AG04449 (cell line): ENCODE measurements around the gene CEBPA.

Source experiments
- CTCF ChIA-PET: fragments of 350-600 bp; formaldehyde crosslinking; extraction: SDS; loops from one replicate; lab custom pipeline; 2021; ENCODE audit warnings: antibody characterized with exemption; lab: Yijun Ruan, JAX
- POLR2A ChIA-PET: fragments of 400-600, 350-600 bp; formaldehyde crosslinking; extraction: SDS; loops from one replicate; lab custom pipeline; 2020; ENCODE audit warnings: antibody characterized with exemption, inconsistent platforms; lab: Yijun Ruan, JAX
- DNase-seq: peaks from one replicate; pipeline ENCODE4 v3.0.0-alpha.2; 2010; ENCODE audit warnings: low read depth, low spot score
- H3K4me3 ChIP-seq: 2 replicates; pipeline ENCODE4 v1.5.1; 2011; ENCODE audit warnings: low read depth, mild to moderate bottlenecking, control low read depth, low read length
- CTCF ChIP-seq: IDR thresholded peaks from one replicate; pipeline ENCODE4 v1.5.1; 2011; ENCODE audit warnings: mild to moderate bottlenecking, moderate library complexity, low read length, control low read depth, inconsistent platforms; ENCODE audit not compliant: insufficient read depth; ENCODE audit errors: missing control alignments

CEBPA gene

GRCh38 chr19:33302175-33302973 lies at the start of gene CEBPA:
TSS of gene CEBPA (minus strand) at chr19:33302534. CDS start at chr19:33302414, 120 bp downstream.
- TF ChIP-seq CTCF, result peak; percentile 65
- H3K4me3 ChIP-seq, result peak within 1 kb of the TSS; percentile 64
- CTCF ChIA-PET, result interaction anchor here (0.7 to 2.4 kb wide), 18 partner anchors 10 to 331 kb away, joined by 3 to 8 read pairs (median 4); partner anchors contain the start of gene CEBPG
- POLR2A ChIA-PET, result interaction anchor here (0.8 to 1.0 kb wide), 2 partner anchors 72 to 125 kb away, joined by 3 to 4 read pairs; partner anchors contain the start of gene CEBPG
- no peak for DNase-seq

GRCh38 chr19:33350538-33351309 lies 48.4 kb upstream of the CEBPA start:
- ChIA-PET POLR2A (no interaction called here), CTCF (interaction anchor here (0.7 kb wide), 1 partner anchor 174 kb away, joined by 3 read pairs; no protein-coding TSS in a partner anchor)
- TF ChIP-seq CTCF, result no peak
- no peak for DNase-seq
- H3K4me3 ChIP-seq, result no peak overlapping the region

GRCh38 chr19:33349319-33350289 lies 47.3 kb upstream of the CEBPA start:
- POLR2A ChIA-PET, result interaction anchor here (0.5 kb wide), 1 partner anchor 39 kb away, joined by 4 read pairs; no protein-coding TSS in a partner anchor
- DNase-seq, result no peak
- no peak for TF ChIP-seq CTCF
- no peak overlapping the region for H3K4me3 ChIP-seq
- CTCF ChIA-PET, result no interaction called here

GRCh38 chr19:33348301-33349010 lies 46.1 kb upstream of the CEBPA start:
- no peak for TF ChIP-seq CTCF
- no peak for DNase-seq
- POLR2A ChIA-PET, result no interaction called here
- CTCF ChIA-PET, result interaction anchor here (0.6 to 0.7 kb wide), 2 partner anchors 13 to 44 kb away, joined by 3 read pairs; no protein-coding TSS in a partner anchor
- no peak overlapping the region for H3K4me3 ChIP-seq

- POLR2A ChIA-PET, result no interaction called here
- no peak for TF ChIP-seq CTCF
- H3K4me3 ChIP-seq, result no peak overlapping the region
- DNase-seq, result no peak
- CTCF ChIA-PET, result no interaction called here
These were observed 45.0 kb upstream of the CEBPA start for GRCh38 chr19:33347300-33347699.
